NK-92 (cell line): ENCODE results near the gene TRABD2A.
"Not testable (repeated sequence)": the region's sequence is repeated elsewhere in the genome, so short reads cannot be mapped to it uniquely, and the experiment has no call there.

Experiments used
- DNase-seq: peaks from one replicate; lab custom pipeline; 2025; ENCODE audit not compliant: unreplicated experiment; lab: John Stamatoyannopoulos, UW

TRABD2A gene

GRCh38 chr2:84785950-84786349 lies 94.9 kb downstream of the TRABD2A start:
- no peak for DNase-seq

DNA sequence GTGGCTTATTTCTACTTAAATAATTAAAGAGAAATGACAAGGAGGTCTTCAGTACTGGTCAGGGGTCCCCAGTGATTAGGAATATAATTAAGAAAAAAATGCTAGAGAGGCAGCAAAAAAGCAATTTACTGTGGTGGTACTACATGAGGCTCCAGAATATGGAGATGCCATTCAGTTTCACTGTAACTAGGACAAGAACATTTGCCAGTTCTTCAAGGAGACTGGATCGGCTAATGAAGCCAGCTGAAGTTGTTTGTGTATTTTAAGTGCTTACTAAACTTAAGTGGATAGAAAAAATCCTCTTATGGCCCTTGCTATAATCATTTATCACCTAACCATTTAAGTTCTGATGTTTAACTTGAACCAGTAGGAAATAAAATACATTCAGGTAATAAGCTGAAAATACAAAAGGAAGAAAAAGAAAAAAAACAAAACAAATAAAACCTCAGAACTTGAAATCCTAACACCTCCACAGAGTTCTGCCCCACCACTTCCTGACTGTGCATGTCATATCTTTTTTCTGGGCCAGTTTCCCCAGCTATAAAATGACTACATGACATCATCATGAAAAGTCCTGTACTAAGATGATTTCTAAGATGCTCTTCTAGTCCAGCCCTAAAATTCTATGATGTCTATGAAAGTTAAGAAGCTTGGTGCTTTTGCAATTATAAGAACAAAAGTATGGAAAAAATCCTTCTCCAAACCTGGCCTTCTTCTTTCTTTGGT lies 98.0 kb downstream of the TRABD2A start:
- DNase-seq: no peak

DNA sequence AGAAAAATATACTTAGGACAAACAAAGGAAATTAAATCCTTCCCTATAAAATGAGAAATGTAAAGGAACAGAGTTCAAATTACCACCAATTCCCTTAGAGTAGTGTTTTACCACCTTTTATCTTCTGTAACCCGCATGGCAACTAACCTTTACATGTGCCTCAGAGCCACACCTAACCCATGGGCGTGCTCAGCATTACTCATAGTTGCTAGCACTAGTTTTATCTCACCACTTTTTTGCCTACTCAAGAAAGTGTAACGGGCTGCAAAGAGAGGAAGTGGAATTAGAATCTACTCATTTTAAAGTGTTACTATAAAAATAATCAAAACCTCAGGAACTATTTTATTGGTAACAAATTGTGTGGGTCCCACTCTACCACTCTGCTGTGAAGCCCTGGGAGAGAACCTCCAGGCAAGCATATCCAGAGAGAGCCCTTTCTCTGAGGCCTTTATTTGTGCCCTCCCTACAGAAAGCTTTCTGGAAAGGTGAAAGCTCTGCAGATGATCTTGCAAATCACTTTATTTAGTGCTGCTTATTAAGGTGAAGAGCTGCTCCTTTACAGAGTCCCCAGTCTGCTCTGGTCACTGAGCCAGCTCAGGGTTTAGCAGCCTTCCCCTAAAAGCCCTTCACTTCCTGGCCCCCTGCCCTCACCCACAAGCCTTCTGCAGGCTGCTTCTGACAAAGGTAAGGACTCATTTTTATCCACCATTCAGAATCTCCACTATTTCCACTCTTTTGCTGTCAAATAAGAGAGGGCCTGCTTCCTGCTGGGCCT lies 98.8 kb downstream of the TRABD2A start:
- no peak for DNase-seq

GRCh38 chr2:84779781-84780180 lies 101.1 kb downstream of the TRABD2A start:
- DNase-seq: no peak

- DNase-seq: no peak
These were observed 101.8 kb downstream of the TRABD2A start for GRCh38 chr2:84778911-84779690.

DNA sequence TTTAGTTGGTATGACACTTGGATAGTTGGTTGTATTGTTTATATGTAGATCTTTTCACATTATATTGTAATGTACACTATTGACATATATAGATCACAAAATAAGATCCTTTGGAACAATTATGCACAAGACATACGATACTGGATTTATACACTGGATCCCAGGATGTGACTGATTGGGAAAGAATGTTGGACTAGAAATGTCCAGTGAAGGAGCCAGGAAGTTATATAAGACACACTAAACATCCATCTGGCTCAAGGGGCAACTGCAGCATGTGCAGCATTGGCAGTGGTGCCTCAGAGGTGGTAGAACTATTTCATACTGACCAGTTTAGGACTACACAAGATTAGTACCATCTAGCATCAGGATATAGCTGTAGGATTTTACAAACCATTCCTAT lies 104.9 kb downstream of the TRABD2A start:
- DNase-seq: no peak

- not testable (repeated sequence) for DNase-seq
These were observed 107.3 kb downstream of the TRABD2A start for GRCh38 chr2:84773562-84773961.
